ENCODE results near the gene FAM185A. TPM values are rescaled to one million over a fixed set of nuclear protein-coding genes. Genes with fewer than 3 reads are reported as not detected.

The FAM185A gene
- total and polyA plus RNA-seq, 9 of the 15 experiments (the other 6 are each of a cell fraction or from before 2014, with no cell fraction given), result 1.7 to 17.4 (median 10.6) TPM

GRCh38 chr7:102836977-102837376 lies 88.2 kb downstream of the FAM185A start:
- H3K36me3 ChIP-seq (ENCODE audit: control insufficient read depth, insufficient read depth, low read length), result peaks cover 22% of the 10 kb centered on the region; the same call in 2 of the 3 replicates
- intact Hi-C loops (cut with micrococcal nuclease), result no loop called here
- ATAC-seq (no peak), DNase-seq (ENCODE audit: extremely low read depth in 1 of 4, low spot score in 3 of 4) (no peak), FAIRE-seq (no peak)
- no TSS peak for BruUV-seq (replicated peaks)
- H2AFZ ChIP-seq (ENCODE audit: low read depth, low read length), result no peak overlapping the region
- 90% methylated on average over 1 of the region's 1 CpG for WGBS (ENCODE audit: insufficient coverage, low coverage, missing lambda C conversion rate)
- H3K4me1 ChIP-seq (replicated peaks in 1 of 2; ENCODE audit: control insufficient read depth in 2 of 2, insufficient read depth in 2 of 2, low read length in 2 of 2), result no peaks in the 10 kb centered on the region
- no peaks in the 10 kb centered on the region for H3K9me3 ChIP-seq (replicated peaks; ENCODE audit: control insufficient read depth, insufficient read depth, low read depth, low read length)
- H3K9me1 ChIP-seq (ENCODE audit: control insufficient read depth, insufficient read depth, low read length), result no peaks in the 10 kb centered on the region
- H3K79me2 ChIP-seq (ENCODE audit: control insufficient read depth, insufficient read depth, low read length), result no peaks in the 10 kb centered on the region
- POLR2A ChIA-PET, result no interaction called here
- no peak overlapping the region for H3K4me3 ChIP-seq
- no peaks in the 10 kb centered on the region for H4K20me1 ChIP-seq (replicated peaks; ENCODE audit: control insufficient read depth, insufficient read depth, low read length)
- no peaks in the 10 kb centered on the region for H3K27me3 ChIP-seq (ENCODE audit: control insufficient read depth in 2 of 2, insufficient read depth in 2 of 2, low read length in 2 of 2)
- in situ Hi-C loops (cut with MboI), result no loop called here
- no peak overlapping the region for H3K27ac ChIP-seq (ENCODE audit: extremely low read depth, low read depth, low read length)
- CTCF ChIA-PET (ENCODE audit: low intra/inter-chr PET ratio), result no interaction called here
- no peak overlapping the region for H3K9ac ChIP-seq (ENCODE audit: insufficient read depth in 1 of 2, low read depth in 2 of 2, low read length in 2 of 2)
- no peak overlapping the region for H3K4me2 ChIP-seq (ENCODE audit: insufficient read depth, low read length)
- no peak for TF ChIP-seq OTX1 (CRISPR knock-in tag; IDR thresholded peaks at IDR 0.05)
- no peak for TF ChIP-seq XRCC3 (IDR thresholded peaks at IDR 0.05)
- TF ChIP-seq ELK3 (CRISPR knock-in tag; IDR thresholded peaks at IDR 0.05), result no peak
- TF ChIP-seq ZNF184 (CRISPR knock-in tag; IDR thresholded peaks at IDR 0.05), result no peak
- TF ChIP-seq, protein P1, sequence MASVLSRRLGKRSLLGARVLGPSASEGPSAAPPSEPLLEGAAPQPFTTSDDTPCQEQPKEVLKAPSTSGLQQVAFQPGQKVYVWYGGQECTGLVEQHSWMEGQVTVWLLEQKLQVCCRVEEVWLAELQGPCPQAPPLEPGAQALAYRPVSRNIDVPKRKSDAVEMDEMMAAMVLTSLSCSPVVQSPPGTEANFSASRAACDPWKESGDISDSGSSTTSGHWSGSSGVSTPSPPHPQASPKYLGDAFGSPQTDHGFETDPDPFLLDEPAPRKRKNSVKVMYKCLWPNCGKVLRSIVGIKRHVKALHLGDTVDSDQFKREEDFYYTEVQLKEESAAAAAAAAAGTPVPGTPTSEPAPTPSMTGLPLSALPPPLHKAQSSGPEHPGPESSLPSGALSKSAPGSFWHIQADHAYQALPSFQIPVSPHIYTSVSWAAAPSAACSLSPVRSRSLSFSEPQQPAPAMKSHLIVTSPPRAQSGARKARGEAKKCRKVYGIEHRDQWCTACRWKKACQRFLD (CRISPR knock-in tag; IDR thresholded peaks at IDR 0.05), result no peak
- no peak for TF ChIP-seq STAT5A (IDR thresholded peaks at IDR 0.05; ENCODE audit: borderline replicate concordance, low read length)
- no peak for TF ChIP-seq NKRF (IDR thresholded peaks at IDR 0.05; ENCODE audit: borderline replicate concordance)
- TF ChIP-seq ZBED1 (IDR thresholded peaks at IDR 0.05), result no peak
- TF ChIP-seq, protein P2, sequence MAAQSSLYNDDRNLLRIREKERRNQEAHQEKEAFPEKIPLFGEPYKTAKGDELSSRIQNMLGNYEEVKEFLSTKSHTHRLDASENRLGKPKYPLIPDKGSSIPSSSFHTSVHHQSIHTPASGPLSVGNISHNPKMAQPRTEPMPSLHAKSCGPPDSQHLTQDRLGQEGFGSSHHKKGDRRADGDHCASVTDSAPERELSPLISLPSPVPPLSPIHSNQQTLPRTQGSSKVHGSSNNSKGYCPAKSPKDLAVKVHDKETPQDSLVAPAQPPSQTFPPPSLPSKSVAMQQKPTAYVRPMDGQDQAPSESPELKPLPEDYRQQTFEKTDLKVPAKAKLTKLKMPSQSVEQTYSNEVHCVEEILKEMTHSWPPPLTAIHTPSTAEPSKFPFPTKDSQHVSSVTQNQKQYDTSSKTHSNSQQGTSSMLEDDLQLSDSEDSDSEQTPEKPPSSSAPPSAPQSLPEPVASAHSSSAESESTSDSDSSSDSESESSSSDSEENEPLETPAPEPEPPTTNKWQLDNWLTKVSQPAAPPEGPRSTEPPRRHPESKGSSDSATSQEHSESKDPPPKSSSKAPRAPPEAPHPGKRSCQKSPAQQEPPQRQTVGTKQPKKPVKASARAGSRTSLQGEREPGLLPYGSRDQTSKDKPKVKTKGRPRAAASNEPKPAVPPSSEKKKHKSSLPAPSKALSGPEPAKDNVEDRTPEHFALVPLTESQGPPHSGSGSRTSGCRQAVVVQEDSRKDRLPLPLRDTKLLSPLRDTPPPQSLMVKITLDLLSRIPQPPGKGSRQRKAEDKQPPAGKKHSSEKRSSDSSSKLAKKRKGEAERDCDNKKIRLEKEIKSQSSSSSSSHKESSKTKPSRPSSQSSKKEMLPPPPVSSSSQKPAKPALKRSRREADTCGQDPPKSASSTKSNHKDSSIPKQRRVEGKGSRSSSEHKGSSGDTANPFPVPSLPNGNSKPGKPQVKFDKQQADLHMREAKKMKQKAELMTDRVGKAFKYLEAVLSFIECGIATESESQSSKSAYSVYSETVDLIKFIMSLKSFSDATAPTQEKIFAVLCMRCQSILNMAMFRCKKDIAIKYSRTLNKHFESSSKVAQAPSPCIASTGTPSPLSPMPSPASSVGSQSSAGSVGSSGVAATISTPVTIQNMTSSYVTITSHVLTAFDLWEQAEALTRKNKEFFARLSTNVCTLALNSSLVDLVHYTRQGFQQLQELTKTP (IDR thresholded peaks at IDR 0.05; ENCODE audit: low read depth in 1 of 2, partially characterized antibody in 2 of 2), result no peak
- no peak for TF ChIP-seq SREBF1 (IDR thresholded peaks at IDR 0.05; ENCODE audit: borderline replicate concordance, low read depth, low read length)
- TF ChIP-seq TARDBP (IDR thresholded peaks at IDR 0.05), result no peak
- no peak for TF ChIP-seq ZNF79 (CRISPR knock-in tag; IDR thresholded peaks at IDR 0.05; ENCODE audit: low read depth)
- TF ChIP-seq ZNF124 (CRISPR knock-in tag; IDR thresholded peaks at IDR 0.05), result no peak
- no peak for TF ChIP-seq POLR2G (IDR thresholded peaks at IDR 0.05; ENCODE audit: low read depth, low read length)
- TF ChIP-seq HMG20B (CRISPR knock-in tag; IDR thresholded peaks at IDR 0.05), result no peak
- no peak for TF ChIP-seq FOXK1 (CRISPR knock-in tag; IDR thresholded peaks at IDR 0.05; ENCODE audit: borderline replicate concordance)

Data from K562 (cell line).